ENCODE data around the gene C1orf185. TPM values are rescaled to one million over a fixed set of nuclear protein-coding genes. Genes with fewer than 3 reads are reported as not detected.
"Not testable (repeated sequence)": the region's sequence is repeated elsewhere in the genome, so short reads cannot be mapped to it uniquely, and the experiment has no call there.

Gene C1orf185
- total RNA-seq, 1 experiment from 2014 or later: not detected

- Mint-ChIP-seq H3K27me3 (ENCODE audit: insufficient read depth, unreplicated experiment) (peaks cover 4% of the 10 kb centered on the region), H3K9me3 (ENCODE audit: unreplicated experiment) (no peaks in the 10 kb centered on the region), H3K4me3 (ENCODE audit: unreplicated experiment) (no peak overlapping the region), H3K27ac (ENCODE audit: unreplicated experiment) (no peak overlapping the region), H3K36me3 (ENCODE audit: insufficient read depth, unreplicated experiment) (no peaks in the 10 kb centered on the region), H3K4me1 (ENCODE audit: low read depth, unreplicated experiment) (no peaks in the 10 kb centered on the region)
- DNase-seq: peak in 1 of 2 experiments; percentile 9
- ChIA-PET POLR2A (no interaction called here), CTCF (no interaction called here)
- TF ChIP-seq CTCF (IDR thresholded peaks at IDR 0.05; ENCODE audit: insufficient read depth in 1 of 2, low read depth in 1 of 2, low read length in 1 of 2, severe bottlenecking in 1 of 2, unreplicated experiment in 1 of 2): no peak
- no peaks in the 10 kb centered on the region for H3K27me3 ChIP-seq (replicated peaks; ENCODE audit: control insufficient read depth, insufficient read depth, low read length)
- H3K36me3 ChIP-seq (ENCODE audit: control insufficient read depth, insufficient read depth, low read length): no peaks in the 10 kb centered on the region
- no peak overlapping the region for H3K4me3 ChIP-seq (ENCODE audit: low read depth, low read length)
- no peaks in the 10 kb centered on the region for H3K9me3 ChIP-seq
- intact Hi-C loops (cut with micrococcal nuclease; ENCODE audit: unreplicated experiment): no loop called here
- no TSS peak for BruUV-seq (replicated peaks)
- H3K4me1 ChIP-seq: no peaks in the 10 kb centered on the region
Measured at GRCh38 chr1:51170342-51170741, 68.3 kb downstream of the C1orf185 start.

DNA sequence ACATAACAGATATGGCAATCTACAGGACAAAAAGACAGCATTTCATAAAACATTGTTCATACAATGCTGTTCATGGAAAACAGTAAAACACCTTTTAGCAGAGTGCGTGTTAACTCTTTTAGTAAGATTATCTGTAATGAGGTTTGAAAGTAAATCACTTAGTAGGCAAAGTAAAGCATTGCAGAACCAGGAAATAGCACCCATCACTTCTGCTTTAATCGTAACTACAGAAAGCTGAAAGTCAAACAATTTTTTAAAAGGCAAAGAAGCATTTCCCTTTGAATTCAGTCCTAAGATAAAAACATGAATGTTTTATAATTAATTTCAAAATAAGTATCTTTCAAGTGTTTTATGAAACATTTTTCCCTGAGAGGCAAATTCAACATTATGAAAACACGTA, 70.8 kb downstream of the C1orf185 start:
- TF ChIP-seq CTCF (IDR thresholded peaks at IDR 0.05; ENCODE audit: insufficient read depth in 1 of 2, low read depth in 1 of 2, low read length in 1 of 2, severe bottlenecking in 1 of 2, unreplicated experiment in 1 of 2): no peak
- CTCF ChIA-PET: no interaction called here

DNA sequence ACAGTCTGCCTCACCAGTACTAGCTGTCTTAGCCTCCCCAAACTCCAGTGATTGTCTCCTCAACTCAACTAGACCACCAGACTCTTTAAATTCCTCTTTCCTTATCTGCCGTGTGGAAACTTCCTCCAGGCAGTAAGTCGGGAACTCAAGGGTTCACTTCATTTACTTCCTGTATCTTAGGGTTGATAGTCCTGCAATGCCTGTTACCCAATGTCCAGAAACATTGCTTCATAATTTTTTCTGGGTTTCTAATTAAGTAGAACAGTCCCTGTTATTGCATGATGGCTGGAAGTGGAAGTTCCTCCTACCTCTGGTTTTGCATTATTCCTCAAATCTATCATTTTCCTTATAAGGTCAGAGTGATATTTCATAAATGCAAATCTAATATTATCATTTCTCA, 73.2 kb downstream of the C1orf185 start:
- no peak overlapping the region for H3K27ac Mint-ChIP-seq (ENCODE audit: unreplicated experiment)
- TF ChIP-seq CTCF (IDR thresholded peaks at IDR 0.05; ENCODE audit: insufficient read depth in 1 of 2, low read depth in 1 of 2, low read length in 1 of 2, severe bottlenecking in 1 of 2, unreplicated experiment in 1 of 2): no peak
- H3K4me1 Mint-ChIP-seq (ENCODE audit: low read depth, unreplicated experiment): no peaks in the 10 kb centered on the region
- CTCF ChIA-PET: interaction anchor here (1.0 kb wide), 1 partner anchor 17 kb away, joined by 3 read pairs; no protein-coding TSS in a partner anchor
- no peak overlapping the region for H3K4me3 Mint-ChIP-seq (ENCODE audit: unreplicated experiment)
- Histone ChIP-seq H3K4me1 (no peaks in the 10 kb centered on the region), H3K4me3 (ENCODE audit: low read depth, low read length) (no peak overlapping the region), H3K9me3 (no peaks in the 10 kb centered on the region), H3K27me3 (replicated peaks; ENCODE audit: control insufficient read depth, insufficient read depth, low read length) (no peaks in the 10 kb centered on the region), H3K36me3 (ENCODE audit: control insufficient read depth, insufficient read depth, low read length) (no peaks in the 10 kb centered on the region)
- peaks cover 4% of the 10 kb centered on the region for H3K27me3 Mint-ChIP-seq (ENCODE audit: insufficient read depth, unreplicated experiment)
- POLR2A ChIA-PET: no interaction called here
- no peak for DNase-seq
- intact Hi-C loops (cut with micrococcal nuclease; ENCODE audit: unreplicated experiment): no loop called here
- H3K36me3 Mint-ChIP-seq (ENCODE audit: insufficient read depth, unreplicated experiment): no peaks in the 10 kb centered on the region
- H3K9me3 Mint-ChIP-seq (ENCODE audit: unreplicated experiment): no peaks in the 10 kb centered on the region
- no TSS peak for BruUV-seq (replicated peaks)

More for the DNA sequence above, 70.8 kb downstream of the C1orf185 start:
- intact Hi-C loops (cut with micrococcal nuclease; ENCODE audit: unreplicated experiment): no loop called here
- Mint-ChIP-seq H3K4me1 (ENCODE audit: low read depth, unreplicated experiment) (no peaks in the 10 kb centered on the region), H3K9me3 (ENCODE audit: unreplicated experiment) (no peaks in the 10 kb centered on the region), H3K27me3 (ENCODE audit: insufficient read depth, unreplicated experiment) (peaks cover 4% of the 10 kb centered on the region), H3K27ac (ENCODE audit: unreplicated experiment) (no peak overlapping the region), H3K36me3 (ENCODE audit: insufficient read depth, unreplicated experiment) (no peaks in the 10 kb centered on the region), H3K4me3 (ENCODE audit: unreplicated experiment) (no peak overlapping the region)
- Histone ChIP-seq H3K9me3 (no peaks in the 10 kb centered on the region), H3K27me3 (replicated peaks; ENCODE audit: control insufficient read depth, insufficient read depth, low read length) (no peaks in the 10 kb centered on the region), H3K4me1 (no peaks in the 10 kb centered on the region), H3K36me3 (ENCODE audit: control insufficient read depth, insufficient read depth, low read length) (no peaks in the 10 kb centered on the region), H3K4me3 (ENCODE audit: low read depth, low read length) (no peak overlapping the region)
- DNase-seq: no peak
- POLR2A ChIA-PET: no interaction called here
- no TSS peak for BruUV-seq (replicated peaks)

DNA sequence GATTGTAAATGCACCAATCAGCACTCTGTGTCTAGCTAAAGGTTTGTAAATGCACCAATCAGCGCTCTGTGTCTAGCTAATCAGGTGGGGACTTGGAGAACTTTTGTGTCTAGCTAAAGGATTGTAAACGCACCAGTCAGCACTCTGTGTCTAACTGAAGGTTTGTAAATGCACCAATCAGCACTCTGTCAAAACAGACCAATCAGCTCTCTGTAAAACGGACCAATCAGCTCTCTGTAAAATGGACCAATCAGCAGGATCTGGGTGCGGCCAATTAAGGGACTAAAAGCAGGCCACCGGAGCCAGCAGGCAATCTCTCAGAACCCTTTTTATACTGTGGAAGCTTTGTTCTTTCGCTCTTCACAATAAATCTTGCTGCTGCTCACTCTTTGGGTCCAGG, 76.0 kb downstream of the C1orf185 start:
- H3K4me1 ChIP-seq; H3K4me3 Mint-ChIP-seq (ENCODE audit: unreplicated experiment); H3K36me3 Mint-ChIP-seq (ENCODE audit: insufficient read depth, unreplicated experiment); CTCF ChIA-PET; H3K9me3 ChIP-seq; H3K27me3 ChIP-seq (replicated peaks; ENCODE audit: control insufficient read depth, insufficient read depth, low read length); H3K27me3 Mint-ChIP-seq (ENCODE audit: insufficient read depth, unreplicated experiment); H3K36me3 ChIP-seq (ENCODE audit: control insufficient read depth, insufficient read depth, low read length); H3K9me3 Mint-ChIP-seq (ENCODE audit: unreplicated experiment); intact Hi-C loops (cut with micrococcal nuclease; ENCODE audit: unreplicated experiment); H3K4me1 Mint-ChIP-seq (ENCODE audit: low read depth, unreplicated experiment); H3K4me3 ChIP-seq (ENCODE audit: low read depth, low read length); POLR2A ChIA-PET; DNase-seq; BruUV-seq (replicated peaks); H3K27ac Mint-ChIP-seq (ENCODE audit: unreplicated experiment): not testable (repeated sequence)
